ENCODE results near the gene ANKRD6. TPM values are rescaled to one million over a fixed set of nuclear protein-coding genes. Genes with fewer than 3 reads are reported as not detected.

The ANKRD6 gene
- total RNA-seq, 2 experiments from 2014 or later: 1.7 to 4.5 TPM

DNA sequence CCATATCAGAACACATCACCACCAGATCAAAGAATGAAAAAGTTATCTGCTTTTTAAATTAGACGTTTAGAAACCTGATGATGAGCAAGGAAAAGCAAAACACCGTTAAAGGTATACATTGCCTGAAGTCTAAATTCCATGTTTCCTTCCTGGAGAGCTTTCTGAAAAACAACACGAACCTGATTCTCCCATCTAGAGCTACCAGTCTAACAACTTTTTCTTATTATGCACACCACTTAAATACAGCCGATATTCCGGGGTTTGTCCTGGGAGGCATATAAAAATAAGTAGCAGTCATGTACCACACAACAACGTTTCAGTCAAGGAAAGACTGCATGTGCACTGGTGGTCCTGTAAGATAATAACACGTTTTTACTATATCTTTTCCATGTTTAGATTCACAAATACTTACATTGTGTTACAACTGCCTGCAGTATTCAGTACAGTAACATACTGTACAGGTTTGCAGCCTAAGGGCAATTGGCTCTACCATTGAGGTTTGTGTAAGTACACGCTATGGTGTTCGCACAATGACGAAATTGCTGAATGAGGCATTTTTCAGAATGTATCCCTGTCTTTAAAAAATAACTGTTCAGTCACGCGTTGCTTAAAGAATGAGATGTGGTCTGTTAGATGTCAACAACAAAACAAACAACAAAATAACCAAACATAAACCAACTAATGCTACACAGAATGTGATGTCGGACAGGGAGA, 224.7 kb downstream of the ANKRD6 start:
- H3K4me1 Mint-ChIP-seq: no peaks in the 10 kb centered on the region
- CTCF ChIA-PET: no interaction called here
- H3K36me3 Mint-ChIP-seq: peaks cover 31% of the 10 kb centered on the region
- no peak for DNase-seq
- no peak for ATAC-seq
- no peaks in the 10 kb centered on the region for H3K9me3 Mint-ChIP-seq (ENCODE audit: low read depth)
- H3K27me3 Mint-ChIP-seq: no peaks in the 10 kb centered on the region
- H3K27ac Mint-ChIP-seq: no peak overlapping the region
- H3K4me3 Mint-ChIP-seq: no peak overlapping the region

DNA sequence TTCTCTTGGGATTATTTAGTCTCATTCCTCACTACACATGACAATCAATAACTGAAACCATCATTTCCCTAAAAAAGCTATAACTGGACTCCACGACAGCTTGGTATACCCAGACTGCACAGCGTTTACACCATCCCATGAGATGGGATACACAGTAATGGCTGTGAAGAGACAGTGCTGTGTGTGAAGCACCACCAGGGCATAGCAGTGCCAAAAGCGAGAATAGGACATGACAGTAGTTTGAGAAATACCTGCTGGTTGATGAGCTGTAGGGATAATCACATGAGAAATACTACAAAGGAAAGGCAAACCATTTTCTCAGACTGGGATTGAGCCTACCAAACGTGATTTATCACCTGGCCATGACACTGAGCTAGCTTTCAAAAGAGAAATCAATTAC, 228.0 kb downstream of the ANKRD6 start:
- Mint-ChIP-seq H3K27ac (no peak overlapping the region), H3K4me1 (no peaks in the 10 kb centered on the region), H3K27me3 (no peaks in the 10 kb centered on the region), H3K9me3 (ENCODE audit: low read depth) (no peaks in the 10 kb centered on the region), H3K4me3 (no peak overlapping the region), H3K36me3 (peaks cover 36% of the 10 kb centered on the region)
- CTCF ChIA-PET: interaction anchor here (0.5 kb wide), 1 partner anchor 42 kb away, joined by 3 read pairs; no protein-coding TSS in a partner anchor
- DNase-seq: no peak
- no peak for ATAC-seq

DNA sequence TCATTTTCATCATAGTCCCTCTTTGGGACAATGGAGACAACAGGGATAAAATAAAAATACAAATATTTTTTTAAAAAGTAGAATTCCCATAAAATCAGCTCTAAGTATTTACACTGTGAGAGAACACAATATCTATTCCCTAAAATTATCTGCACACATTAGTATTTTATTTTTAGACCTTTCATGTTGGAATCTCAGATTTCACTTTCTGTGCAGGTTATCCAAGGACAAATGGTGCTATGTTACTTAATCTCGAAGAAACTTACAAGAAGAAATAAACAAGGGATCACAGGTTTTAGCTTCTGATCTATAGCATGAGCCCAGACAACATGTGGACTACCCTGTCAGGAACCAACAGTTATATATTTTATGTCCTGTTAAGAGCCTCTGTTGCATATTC, 228.6 kb downstream of the ANKRD6 start:
- CTCF ChIA-PET: interaction anchor here (0.5 kb wide), 1 partner anchor 42 kb away, joined by 3 read pairs; no protein-coding TSS in a partner anchor
- peaks cover 34% of the 10 kb centered on the region for H3K36me3 Mint-ChIP-seq
- no peaks in the 10 kb centered on the region for H3K27me3 Mint-ChIP-seq
- ATAC-seq (no peak), DNase-seq (no peak)
- no peaks in the 10 kb centered on the region for H3K9me3 Mint-ChIP-seq (ENCODE audit: low read depth)
- no peak overlapping the region for H3K27ac Mint-ChIP-seq
- no peak overlapping the region for H3K4me3 Mint-ChIP-seq
- H3K4me1 Mint-ChIP-seq: no peaks in the 10 kb centered on the region

DNA sequence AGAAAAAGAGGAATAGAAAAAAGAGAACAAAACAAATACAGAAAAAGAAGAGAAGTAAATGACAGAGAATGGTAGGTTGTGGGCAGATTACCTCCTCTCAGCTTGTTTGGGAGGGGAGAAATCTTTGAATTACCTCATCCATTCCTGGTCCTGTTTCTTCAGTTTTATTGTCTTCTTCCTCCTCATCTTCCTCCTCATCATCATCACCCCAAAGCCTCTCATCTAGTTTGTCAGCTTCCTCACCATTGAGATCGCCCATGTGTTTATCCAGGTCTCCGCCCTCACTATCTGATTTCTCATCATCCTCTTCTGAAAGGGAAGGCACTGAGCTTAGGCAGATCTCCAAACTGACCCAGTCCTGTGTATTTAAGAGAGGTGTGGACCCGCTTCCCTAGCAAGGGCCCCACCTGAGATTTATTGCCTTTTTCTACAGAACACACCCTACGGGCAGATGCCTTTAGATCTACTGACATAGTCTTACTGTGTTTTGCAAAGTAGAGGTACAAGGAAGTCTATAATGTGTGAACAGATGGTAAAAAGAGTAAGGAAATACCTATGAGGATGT, 229.8 kb downstream of the ANKRD6 start:
- no peak overlapping the region for H3K27ac Mint-ChIP-seq
- no peaks in the 10 kb centered on the region for H3K4me1 Mint-ChIP-seq
- no peak overlapping the region for H3K4me3 Mint-ChIP-seq
- no peaks in the 10 kb centered on the region for H3K9me3 Mint-ChIP-seq (ENCODE audit: low read depth)
- ATAC-seq (no peak), DNase-seq (no peak)
- CTCF ChIA-PET: interaction anchor here (0.5 kb wide), 1 partner anchor 194 kb away, joined by 3 read pairs; no protein-coding TSS in a partner anchor
- H3K27me3 Mint-ChIP-seq: no peaks in the 10 kb centered on the region
- H3K36me3 Mint-ChIP-seq: peaks cover 33% of the 10 kb centered on the region

DNA sequence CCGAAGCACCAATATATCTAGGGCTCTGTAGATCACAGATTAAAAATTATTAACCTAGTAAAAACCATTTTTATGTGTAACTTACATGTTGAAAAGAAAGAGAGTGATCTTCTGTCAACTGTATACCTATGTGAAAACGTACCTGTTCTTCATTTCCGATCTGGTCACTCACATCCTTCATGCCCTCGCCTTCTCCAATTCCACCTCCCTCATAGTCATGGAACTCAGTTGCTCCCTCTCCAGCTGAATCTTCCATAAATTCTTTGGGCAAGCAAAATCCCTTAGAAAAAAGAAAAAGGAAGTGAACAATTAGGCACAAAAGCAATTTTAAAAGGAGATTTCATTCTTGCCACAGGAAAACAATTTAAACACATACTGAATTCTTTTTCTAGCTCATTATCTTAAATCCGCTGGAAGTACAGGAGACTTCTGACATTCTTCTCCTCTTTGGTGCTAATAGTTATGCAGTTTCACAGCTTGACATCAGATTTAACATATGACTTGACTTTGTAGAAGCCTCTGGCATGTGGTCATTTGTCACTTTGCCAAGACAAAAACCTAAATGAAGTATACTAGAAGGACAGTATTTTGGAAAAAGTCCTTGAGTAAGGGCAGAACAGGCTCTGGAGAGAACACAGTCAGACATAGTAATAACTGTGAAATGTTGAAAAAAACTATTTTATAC, 235.1 kb downstream of the ANKRD6 start:
- Mint-ChIP-seq H3K36me3 (peaks cover 33% of the 10 kb centered on the region), H3K4me1 (no peaks in the 10 kb centered on the region), H3K4me3 (no peak overlapping the region), H3K9me3 (ENCODE audit: low read depth) (no peaks in the 10 kb centered on the region), H3K27me3 (no peaks in the 10 kb centered on the region), H3K27ac (no peak overlapping the region)
- DNase-seq (no peak), ATAC-seq (no peak)
- CTCF ChIA-PET: no interaction called here

DNA sequence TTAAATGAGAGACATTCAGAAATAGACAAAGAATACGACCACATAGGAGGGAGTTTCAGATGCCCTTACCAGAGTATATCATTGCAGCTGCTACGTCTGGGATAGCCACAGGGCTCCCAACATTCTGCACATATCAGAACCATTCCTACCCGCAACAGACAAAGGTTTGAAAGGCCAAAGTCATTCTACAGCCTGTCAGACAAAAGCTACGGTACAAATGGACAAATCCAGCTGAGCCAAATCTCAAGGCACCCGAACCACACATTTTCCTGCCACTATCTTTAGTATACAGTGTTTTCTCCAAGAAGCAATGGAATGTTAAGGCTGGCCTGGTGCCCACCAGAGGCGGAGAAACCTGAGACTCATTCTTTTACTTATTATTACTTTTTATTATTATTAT, 236.1 kb downstream of the ANKRD6 start:
- no peak for DNase-seq
- H3K4me1 Mint-ChIP-seq: no peaks in the 10 kb centered on the region
- H3K27ac Mint-ChIP-seq: no peak overlapping the region
- peaks cover 34% of the 10 kb centered on the region for H3K36me3 Mint-ChIP-seq
- H3K9me3 Mint-ChIP-seq (ENCODE audit: low read depth): no peaks in the 10 kb centered on the region
- no peaks in the 10 kb centered on the region for H3K27me3 Mint-ChIP-seq
- ATAC-seq: no peak
- CTCF ChIA-PET: no interaction called here
- no peak overlapping the region for H3K4me3 Mint-ChIP-seq

DNA sequence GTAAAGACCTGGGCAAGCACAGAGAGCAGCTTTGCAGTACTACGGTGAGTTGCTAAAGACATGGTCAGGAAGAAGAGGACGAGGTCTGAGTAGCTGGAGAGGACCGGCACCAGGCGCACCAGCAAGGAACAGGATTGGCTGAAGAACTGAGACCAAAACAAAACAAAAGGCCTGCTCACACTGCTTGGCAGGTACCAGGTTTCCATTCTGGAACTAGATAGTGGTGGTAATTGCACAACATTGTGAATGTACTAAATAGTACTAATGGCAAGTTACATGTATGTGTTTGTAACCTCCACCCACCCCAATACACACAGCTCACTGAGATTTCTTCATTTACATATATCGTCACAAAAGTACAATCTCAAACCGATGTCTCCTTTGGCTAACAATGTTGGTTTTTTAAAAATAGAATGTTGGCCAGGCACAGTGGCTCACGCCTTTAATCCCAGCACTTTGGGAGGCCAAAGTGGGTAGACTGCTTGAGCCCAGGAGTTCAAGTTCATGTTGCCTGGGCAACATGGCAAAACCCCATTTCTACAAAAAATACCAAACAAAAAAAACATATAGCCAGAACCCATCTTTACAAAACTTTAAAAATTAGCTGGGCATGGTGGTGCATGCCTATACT, 238.1 kb downstream of the ANKRD6 start:
- no peaks in the 10 kb centered on the region for H3K27me3 Mint-ChIP-seq
- no peak overlapping the region for H3K4me3 Mint-ChIP-seq
- DNase-seq (no peak), ATAC-seq (no peak)
- CTCF ChIA-PET: no interaction called here
- H3K4me1 Mint-ChIP-seq: no peaks in the 10 kb centered on the region
- no peak overlapping the region for H3K27ac Mint-ChIP-seq
- no peaks in the 10 kb centered on the region for H3K9me3 Mint-ChIP-seq (ENCODE audit: low read depth)
- H3K36me3 Mint-ChIP-seq: peaks cover 39% of the 10 kb centered on the region

DNA sequence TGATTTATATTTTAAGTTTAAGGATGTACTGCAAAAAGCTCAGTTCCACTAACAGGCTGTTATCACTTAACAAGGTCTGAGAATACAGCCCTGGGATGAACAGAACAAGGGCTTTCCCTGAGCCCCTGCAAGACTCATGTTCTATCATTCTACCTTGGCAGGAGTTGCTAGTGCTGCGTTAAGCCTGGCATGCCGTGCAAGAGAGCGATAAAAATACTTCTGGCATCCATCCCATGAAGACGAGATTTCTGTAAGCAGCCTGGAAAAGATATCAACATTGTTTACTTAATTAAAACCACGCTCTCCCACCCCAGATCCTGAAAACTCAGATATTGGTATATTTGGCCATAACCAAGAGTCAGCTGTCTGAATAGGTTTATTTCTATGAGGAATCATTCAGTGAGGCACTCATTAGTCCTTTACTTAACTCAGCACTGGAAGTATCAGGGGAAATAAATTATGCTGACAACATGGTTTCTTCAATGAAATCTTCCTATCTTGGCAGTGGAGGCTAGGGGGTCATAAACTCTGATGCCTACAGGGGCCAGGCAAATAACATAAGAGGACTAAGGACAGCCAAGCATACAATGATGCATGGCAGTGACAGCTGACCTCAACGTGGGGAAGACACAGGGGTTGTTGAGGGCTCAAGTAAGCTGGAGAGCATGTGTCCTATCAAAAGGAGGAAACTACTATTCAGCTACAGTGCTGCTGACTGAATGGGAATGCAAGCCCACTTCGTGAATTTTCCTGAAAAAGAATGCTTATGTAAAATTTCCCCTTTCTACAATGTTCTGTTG, 243.2 kb downstream of the ANKRD6 start:
- H3K9me3 Mint-ChIP-seq (ENCODE audit: low read depth): no peaks in the 10 kb centered on the region

DNA sequence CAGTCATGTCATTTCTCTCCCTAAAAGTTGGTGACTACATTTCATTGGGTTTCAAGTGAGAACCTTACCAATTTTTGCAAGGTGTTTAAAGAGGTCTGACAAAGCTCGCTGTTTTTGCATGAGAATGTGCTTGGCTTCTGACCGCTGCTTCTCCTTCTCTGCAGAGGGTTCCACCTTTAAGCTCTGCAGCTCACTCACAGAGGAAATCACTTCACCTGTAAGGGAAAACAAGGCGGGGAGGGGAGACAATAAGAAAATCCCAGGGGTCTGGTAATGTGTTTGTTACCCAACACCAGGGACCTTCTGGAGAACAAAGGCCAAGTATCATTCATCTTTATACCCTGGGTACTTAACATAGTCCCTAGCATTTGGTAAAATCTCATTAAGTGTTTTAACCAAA, 245.6 kb downstream of the ANKRD6 start:
- DNase-seq (no peak), ATAC-seq (no peak)
- Mint-ChIP-seq H3K36me3 (peaks cover 41% of the 10 kb centered on the region), H3K27me3 (no peaks in the 10 kb centered on the region), H3K4me3 (no peak overlapping the region), H3K9me3 (ENCODE audit: low read depth) (no peaks in the 10 kb centered on the region), H3K27ac (no peak overlapping the region), H3K4me1 (peaks cover 2% of the 10 kb centered on the region)
- CTCF ChIA-PET: no interaction called here

More for the DNA sequence above, 243.2 kb downstream of the ANKRD6 start:
- peaks cover 44% of the 10 kb centered on the region for H3K36me3 Mint-ChIP-seq
- no peak overlapping the region for H3K4me3 Mint-ChIP-seq
- H3K27ac Mint-ChIP-seq: no peak overlapping the region
- no peaks in the 10 kb centered on the region for H3K4me1 Mint-ChIP-seq
- ATAC-seq (no peak), DNase-seq (no peak)
- CTCF ChIA-PET: no interaction called here
- H3K27me3 Mint-ChIP-seq: no peaks in the 10 kb centered on the region

DNA sequence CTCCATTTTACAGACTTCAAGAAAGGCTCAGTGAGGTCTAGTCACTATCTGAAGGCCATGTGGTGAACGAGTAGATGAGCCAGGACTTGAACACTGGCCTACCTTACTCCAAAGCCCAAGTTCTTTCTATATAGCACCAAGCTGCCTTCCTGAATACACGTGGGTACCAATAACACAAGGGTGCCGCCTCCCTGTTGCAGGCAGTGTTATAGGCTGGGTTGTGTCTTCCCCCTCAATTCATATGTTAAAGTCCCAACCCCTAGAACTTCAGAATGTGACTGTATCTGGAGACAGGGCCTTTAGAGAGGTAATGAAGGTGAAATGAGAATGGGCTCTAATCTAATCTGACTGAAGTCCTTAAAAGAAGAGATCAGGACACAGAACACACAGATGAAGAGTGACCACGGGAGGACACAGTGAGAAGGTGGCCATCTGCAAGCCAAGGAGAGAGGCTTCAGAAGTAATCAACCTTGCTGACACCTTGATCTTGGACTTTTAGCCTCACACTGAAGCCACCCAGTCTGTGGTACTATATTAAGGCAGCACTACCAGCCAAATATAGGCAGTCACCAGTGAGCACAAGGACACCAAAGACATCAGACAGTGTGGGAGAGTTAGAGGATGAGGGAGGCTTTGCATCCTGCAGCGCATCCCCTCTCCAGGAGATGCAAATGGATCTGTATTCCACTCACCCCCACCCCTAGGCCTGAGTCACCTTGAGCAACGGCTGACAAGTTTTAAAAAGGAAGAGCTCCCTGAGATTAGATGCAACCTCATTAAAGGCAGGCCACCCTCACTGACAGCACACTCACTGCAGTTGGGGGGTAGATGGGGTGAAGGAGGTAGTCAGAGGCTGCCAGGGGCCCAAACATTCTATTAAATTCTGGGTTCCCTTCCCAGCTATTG, 246.5 kb downstream of the ANKRD6 start:
- no peak overlapping the region for H3K4me3 Mint-ChIP-seq
- no peaks in the 10 kb centered on the region for H3K9me3 Mint-ChIP-seq (ENCODE audit: low read depth)
- peaks cover 37% of the 10 kb centered on the region for H3K36me3 Mint-ChIP-seq
- CTCF ChIA-PET: no interaction called here
- H3K27me3 Mint-ChIP-seq: no peaks in the 10 kb centered on the region
- H3K4me1 Mint-ChIP-seq: peaks cover 2% of the 10 kb centered on the region
- no peak for DNase-seq
- ATAC-seq: no peak
- H3K27ac Mint-ChIP-seq: no peak overlapping the region

DNA sequence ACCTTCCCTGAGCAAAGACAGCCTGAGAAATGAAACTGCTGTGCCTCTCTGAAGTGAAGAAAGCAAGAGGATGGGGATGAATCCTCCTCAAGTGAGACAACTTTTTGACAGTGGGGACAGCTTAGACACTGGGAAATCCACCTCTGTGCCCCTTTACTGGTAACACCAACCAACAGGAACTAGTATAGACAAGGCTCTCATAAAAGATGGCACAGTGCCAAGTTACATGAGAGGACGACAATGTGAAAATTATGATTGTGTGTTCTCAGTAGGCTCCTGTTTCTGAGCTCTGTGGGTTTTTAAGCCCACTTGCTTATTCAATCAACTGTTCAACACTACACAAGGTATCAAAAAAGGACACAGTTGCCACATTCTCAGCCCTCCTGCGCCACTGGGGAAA, 247.2 kb downstream of the ANKRD6 start:
- H3K9me3 Mint-ChIP-seq (ENCODE audit: low read depth): no peaks in the 10 kb centered on the region
- H3K27me3 Mint-ChIP-seq: no peaks in the 10 kb centered on the region
- no peak overlapping the region for H3K27ac Mint-ChIP-seq
- no peak overlapping the region for H3K4me3 Mint-ChIP-seq
- peaks cover 2% of the 10 kb centered on the region for H3K4me1 Mint-ChIP-seq
- no peak for DNase-seq
- ATAC-seq: no peak
- CTCF ChIA-PET: no interaction called here
- H3K36me3 Mint-ChIP-seq: peaks cover 40% of the 10 kb centered on the region

DNA sequence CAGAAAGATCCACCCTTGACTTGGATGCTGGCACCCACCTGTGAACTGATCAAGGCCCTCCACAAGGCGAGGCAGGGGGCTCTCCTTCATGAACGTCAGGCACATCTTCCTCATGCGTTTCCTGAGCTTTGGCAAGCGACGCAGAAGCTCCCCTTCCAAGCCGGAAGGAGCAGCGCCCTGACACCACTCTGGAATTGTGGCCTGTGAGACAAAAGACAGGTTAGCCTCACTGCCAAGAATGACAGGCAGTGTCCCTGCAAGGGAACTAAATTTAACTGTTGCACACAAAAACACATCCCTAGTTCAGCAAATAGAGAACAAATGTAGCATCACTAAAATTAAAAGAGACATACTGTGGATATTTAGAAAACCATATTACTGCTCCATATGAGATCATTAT, 247.6 kb downstream of the ANKRD6 start:
- CTCF ChIA-PET: no interaction called here
- peaks cover 41% of the 10 kb centered on the region for H3K36me3 Mint-ChIP-seq
- H3K4me3 Mint-ChIP-seq: no peak overlapping the region
- H3K27ac Mint-ChIP-seq: no peak overlapping the region
- ATAC-seq (no peak), DNase-seq (no peak)
- H3K4me1 Mint-ChIP-seq: peaks cover 2% of the 10 kb centered on the region
- no peaks in the 10 kb centered on the region for H3K9me3 Mint-ChIP-seq (ENCODE audit: low read depth)
- H3K27me3 Mint-ChIP-seq: no peaks in the 10 kb centered on the region
